T-helper 9 cell (primary cell): ENCODE data around the gene SLC8A1.

Experiments used
- DNase-seq: peaks from one replicate; pipeline ENCODE4 v3.0.0-alpha.2; 2020

SLC8A1 gene

DNA sequence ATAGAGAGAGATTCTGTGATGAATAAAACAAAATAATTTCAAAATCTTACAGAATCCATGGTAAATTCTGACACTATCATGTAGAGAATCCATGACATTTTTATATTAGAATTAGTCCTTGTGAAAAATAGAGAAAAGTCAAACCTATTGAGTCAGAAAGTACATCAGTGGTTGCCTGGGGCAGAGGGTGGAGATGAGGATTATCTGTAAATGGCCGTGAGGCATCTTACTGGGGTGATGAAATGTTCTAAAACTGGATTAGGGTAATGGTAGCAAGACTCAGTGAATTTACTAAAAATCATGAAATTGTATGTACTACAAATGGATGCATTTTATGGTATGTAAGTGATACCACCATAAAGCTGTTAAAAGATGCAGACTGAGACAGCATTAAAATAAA is 323.1 kb downstream of the SLC8A1 start:
- no peak for DNase-seq

- DNase-seq = no peak
These were observed 323.9 kb downstream of the SLC8A1 start for GRCh38 chr2:40127890-40128557.

DNA sequence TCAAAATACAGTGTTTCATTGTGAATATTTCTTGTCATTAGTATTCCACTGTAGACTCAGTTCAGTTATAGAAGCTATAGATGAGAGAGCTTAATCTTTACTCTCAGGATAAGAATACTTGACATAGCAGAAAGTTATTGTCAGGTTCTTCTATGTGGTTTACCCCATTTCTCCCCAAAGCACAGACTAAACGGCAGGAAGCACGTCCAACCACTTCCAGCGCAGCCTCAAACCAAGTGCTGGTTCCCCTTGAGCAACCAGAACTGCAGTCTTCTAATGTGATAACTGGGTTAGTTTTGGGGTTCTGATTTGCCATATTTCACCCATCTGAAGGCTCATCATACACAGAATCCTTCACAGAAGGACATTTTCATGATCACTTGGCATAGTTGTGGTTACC is 324.7 kb downstream of the SLC8A1 start:
- no peak for DNase-seq

- DNase-seq = no peak
These were observed 325.9 kb downstream of the SLC8A1 start for GRCh38 chr2:40126006-40126405.

DNA sequence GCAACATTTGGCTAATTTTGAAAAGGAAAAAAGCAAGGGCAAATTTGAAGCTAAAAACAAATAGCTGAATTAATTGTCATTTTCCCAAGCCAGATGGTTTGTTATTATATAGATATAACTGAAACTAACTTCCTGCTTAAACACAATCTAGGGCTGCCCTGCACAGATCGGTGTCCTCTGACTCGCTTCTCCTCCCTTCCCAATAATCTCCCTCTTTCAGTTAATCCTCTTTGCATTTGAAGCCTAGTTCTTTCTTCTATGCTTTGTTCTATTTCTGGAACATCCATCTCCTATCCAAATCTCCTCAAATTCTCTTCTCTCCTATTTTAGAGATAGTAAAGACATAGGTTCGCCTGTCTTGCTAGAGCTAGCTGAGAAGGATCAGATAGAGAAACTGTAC is 328.1 kb downstream of the SLC8A1 start:
- DNase-seq = no peak

DNA sequence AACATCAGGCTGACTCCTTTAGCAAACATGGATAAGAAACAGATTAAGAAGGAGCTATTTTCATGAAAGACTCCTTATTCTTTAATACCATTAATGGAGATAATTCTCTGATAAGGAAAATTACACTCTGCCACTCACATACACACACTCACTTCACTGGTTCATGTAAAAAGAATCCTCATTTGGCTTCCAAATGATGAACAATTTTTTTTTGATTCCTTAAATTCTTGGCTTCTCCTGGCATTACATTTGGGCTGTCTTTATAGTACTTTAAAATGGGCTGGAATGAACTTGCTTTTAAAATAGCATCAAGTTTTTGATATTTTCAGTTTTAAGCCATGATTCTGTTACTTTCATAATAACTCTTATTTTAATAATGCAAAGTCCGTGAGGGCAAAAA is 328.6 kb downstream of the SLC8A1 start:
- DNase-seq = no peak

- no peak for DNase-seq
These were observed 330.9 kb downstream of the SLC8A1 start for GRCh38 chr2:40120957-40121356.

- no peak for DNase-seq
These were observed 331.9 kb downstream of the SLC8A1 start for GRCh38 chr2:40120026-40120425.

GRCh38 chr2:40118622-40119021 is 333.3 kb downstream of the SLC8A1 start:
- no peak for DNase-seq

DNA sequence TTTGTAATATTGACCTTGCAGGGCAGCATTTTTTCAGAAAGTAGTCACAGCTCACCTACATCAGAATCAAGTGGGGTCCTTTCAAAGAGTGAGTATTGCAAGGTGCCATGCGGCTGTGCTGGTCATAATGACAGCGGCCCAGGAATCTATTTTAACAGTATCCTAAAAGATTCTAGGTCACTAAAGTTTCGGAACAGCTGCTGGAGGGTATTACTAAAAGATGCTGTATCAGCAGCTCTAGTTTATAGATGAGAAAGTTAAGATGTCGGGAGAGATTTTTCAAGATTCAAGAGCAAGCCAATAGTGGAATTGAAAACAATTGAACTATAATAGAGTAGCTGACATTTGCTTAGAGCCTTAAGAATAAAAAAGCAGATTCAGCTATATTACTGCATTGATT is 336.0 kb downstream of the SLC8A1 start:
- DNase-seq = no peak

DNA sequence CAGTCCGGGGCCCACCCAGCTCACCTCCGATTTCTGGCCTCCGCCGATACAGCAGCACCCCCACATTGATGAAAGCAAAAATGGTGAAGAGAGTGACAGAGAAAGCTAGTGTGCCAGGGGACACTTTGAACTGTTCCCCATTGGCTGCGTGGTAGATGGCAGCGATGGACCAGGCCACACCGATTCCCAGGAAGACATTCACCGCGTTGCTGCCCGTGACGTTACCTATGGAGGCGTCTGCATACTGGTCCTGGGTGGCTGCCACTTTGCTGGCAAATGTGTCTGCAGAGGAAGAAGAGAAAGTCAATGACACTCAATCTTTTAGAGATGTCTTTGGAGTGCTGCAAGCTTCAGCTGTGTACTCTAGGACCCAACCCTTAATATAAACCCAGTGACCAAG is 336.5 kb downstream of the SLC8A1 start:
- DNase-seq = no peak

DNA sequence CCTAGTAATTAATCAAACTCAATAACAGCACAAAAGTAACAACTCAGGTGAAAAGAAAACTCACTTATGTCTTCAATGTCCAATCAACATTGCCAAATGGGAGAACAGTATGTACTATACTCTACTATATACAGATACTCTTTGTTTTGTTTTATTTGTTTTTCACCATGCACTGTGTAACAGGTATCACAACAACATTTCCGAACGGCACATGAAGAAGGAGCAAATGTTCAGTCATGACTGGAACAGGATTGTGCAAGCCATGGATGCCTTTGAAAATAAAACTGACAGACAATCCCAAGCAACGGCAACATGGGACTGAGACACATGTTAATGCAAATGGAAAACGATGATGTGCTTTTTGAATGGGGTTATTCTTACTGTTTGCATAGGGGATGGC is 337.9 kb downstream of the SLC8A1 start:
- DNase-seq = no peak

DNA sequence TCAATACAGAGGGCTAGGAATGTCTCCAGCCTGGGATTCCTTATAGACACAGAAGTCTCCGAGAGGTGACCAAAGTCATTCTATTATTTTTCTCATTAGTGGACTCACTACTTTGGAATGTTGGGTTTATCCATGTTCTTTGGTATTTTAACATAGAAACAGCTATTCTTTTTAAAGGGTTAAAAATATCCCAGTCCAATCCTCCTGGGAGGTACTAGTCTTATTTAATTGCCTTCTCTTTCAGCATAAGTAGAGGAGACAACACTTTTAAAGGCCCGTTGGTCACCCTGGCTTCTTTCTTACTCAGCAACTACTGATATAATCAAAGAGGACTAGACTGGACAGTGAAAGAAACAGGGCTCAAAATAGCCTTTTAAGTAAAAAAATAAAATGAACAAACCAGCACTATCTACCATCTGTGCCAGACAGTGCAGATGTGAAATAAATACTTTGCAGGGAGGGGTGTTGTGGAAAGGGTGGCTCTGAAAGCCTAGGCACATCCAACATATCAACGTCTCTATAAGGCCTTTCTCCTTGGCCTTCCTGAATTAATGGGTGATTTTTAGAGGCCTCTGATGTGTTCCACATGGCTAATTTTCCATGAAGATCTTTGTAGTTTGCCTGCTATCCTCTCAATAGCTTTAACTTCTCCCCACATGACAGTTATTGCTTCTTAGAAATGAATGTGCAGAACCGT is 338.5 kb downstream of the SLC8A1 start:
- DNase-seq = no peak

DNA sequence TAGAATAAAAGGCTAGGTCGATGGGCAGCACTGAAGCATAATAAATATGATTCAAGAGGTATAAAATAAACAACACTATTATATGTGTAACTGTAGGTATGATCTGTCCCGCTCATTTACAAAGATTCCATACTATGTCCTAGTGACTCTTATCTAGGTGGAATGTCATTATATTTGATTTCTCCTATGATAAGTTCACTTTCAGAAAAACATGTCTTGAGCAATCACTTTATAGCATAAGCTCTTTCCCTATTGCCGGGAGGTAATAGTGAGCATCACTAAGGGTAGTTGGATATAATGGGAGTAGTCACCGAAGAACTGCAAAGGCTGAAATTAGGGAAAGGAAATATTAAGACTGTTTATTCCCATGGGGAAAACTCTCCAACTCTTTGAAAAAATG is 342.5 kb downstream of the SLC8A1 start:
- DNase-seq = no peak

GRCh38 chr2:40108851-40109250 is 343.0 kb downstream of the SLC8A1 start:
- DNase-seq = no peak

- DNase-seq = no peak
These were observed 345.8 kb downstream of the SLC8A1 start for GRCh38 chr2:40106061-40106460.

GRCh38 chr2:40105593-40105992 is 346.3 kb downstream of the SLC8A1 start:
- DNase-seq = no peak

DNA sequence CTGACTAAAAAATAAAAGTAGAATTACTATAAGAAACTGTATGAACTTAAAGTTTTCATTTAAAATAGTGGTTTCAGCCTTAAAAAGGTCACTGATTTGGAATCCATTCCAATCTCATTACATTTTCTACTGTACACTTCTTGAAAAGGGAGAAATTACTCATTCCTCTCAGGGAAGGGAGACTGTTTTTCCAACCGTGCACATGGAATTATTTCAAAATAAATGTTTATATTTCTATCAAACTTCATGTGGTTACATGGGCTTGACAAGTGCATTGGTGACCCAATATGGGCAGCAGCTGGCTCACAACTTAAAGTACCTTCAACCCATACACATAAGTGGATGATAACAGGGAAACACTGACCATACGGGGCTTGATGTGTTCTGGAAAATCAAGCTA is 348.3 kb downstream of the SLC8A1 start:
- DNase-seq = no peak

DNA sequence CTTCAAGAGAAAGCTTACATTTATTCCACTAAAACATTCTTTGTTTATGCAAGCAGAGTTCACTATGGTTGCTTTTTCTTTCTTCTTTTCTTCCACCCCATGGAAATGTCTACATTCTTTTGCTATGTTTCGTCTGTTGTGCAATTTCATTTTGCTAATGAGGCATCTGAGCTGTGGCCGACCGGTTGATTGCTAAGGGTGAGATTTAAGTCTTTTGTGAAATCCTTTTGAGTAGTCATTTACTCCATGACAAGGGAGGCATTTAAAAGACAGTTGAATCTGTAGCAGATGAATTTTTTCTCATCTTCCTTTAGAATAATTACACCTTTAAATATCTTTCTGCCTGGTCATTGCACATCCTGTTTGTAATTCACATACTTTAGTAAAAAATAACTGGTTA is 348.7 kb downstream of the SLC8A1 start:
- DNase-seq = no peak

GRCh38 chr2:40102447-40102846 is 349.4 kb downstream of the SLC8A1 start:
- DNase-seq = no peak

DNA sequence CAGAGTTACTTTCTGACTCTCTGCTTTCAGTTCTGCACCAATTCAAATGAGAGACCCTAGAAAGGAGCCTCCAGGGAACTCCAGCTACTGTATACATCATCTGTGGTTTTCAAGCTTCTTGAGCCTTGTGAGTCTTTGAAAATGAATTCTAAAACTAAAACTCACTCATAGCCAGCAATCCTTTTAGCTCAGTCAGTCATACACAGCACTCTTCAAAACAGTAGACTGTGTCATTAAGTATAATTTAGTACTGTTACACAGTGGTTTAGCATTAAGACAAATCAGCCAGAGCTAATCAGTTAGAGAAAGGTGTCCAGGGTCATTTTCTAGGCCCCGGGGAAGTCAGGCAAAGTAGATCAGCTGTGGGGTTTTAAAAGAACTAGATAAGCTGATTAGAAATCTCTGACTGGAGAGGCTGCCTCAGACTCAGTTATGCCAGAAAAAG is 350.7 kb downstream of the SLC8A1 start:
- no peak for DNase-seq

DNA sequence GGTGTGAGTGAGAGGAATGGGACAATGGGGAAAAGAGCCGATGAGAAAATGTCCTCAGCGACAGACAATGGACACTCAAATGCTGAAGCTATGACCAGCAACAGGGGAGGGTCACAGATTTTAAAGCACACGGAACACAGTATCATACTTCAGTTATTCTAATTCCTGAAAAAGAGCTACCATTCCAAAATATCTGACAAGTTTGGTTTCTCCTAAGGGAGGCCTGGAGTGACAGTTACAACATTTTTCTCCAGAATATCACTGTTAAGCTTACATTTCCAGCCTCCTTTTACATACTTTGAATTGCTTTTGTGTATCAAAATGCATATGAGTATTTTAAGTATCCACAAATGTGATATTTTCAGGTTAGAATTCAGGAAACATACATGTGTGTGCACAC is 351.2 kb downstream of the SLC8A1 start:
- no peak for DNase-seq

- DNase-seq = no peak
These were observed 353.0 kb downstream of the SLC8A1 start for GRCh38 chr2:40098786-40099470.

DNA sequence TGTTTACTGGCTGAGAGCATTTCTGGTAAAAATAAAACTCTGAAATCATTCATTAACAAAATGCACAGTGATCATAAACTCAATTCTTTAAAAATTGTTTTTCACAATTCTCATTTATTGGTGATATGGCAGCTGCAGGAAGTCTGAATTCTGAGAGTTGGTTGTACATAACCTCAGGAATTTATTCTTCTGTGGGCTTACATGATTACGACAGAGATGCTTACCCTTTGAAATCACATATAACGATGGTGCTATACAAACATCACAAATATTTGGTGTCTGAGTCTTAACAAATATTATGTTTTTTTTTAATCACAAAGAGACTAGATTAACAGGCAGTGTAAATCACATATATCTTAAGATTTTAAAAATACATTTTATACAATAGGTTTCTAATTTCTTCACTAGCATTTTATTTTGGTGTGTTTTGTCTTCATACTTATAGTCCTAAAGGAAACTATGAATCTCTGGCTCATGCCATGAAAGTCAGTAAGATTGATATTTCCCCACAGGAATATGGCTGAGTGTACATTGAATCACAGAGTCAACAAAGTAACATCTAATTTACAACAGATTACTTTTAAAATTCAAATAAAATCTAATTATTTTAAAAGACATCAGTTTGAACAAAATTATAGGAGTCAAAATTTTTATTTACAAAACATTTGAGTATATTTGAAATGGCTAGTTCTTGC is 354.1 kb downstream of the SLC8A1 start:
- DNase-seq = no peak
